ENCODE results near the gene TTYH1.

Gene TTYH1

DNA sequence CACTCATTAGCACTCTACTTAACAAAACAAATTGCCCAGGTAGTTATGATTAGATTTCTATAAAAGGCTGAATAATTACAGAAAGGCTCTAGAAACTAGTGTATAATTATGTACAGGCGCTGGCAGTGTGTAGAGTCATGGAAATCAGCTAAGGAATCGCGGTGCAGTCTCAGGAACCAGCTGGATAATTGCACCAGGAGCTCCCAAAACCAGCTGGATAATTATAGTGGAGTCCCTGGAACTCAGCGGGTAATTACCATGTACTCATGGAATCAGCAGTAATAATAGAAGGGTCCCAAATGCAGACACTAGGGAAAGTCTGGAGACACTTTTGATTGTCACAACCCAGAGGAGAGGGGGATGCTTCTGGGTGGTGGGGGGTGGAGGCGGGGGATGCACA lies 23.2 kb upstream of the TTYH1 start:
- no peak for DNase-seq (ENCODE audit: low read depth in 2 of 2)

DNA sequence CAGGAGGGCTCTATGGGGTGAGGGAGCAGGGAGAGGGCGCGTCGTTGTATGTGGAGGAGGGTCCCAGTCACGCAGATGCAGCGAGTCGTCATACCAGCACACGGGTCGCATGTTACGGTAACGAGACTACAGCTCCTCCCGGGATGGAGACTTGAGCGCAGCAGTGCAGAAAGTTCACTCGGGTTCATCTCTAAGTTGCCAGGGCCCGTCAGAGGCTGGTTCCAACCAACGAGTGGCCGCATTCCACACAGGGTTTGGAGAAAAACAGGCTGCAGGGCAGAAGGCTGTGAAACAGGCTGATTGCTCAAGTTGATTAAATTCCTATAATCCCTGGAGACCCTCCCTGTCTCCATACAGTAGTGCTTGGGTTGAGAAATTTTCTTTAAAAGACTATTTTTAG lies 21.9 kb upstream of the TTYH1 start:
- DNase-seq (ENCODE audit: low read depth in 2 of 2), result no peak

DNA sequence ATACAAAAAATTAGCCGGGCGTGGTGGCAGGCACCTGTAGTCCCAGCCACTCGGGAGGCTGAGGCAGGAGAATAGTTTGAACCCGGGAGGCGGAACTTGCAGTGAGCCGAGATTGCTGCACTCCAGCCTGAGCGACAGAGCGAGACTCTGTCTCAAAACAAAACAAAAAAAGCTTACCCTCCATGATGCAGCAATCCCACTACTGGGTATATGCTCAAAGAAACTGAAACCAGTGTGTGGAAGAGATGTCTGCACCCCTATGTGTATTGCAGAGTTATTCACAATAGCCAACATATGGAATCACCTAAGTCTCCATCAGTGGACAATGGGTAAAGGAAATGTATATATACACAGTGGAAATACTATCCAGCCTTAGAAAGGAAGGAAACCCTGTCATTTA lies 19.6 kb upstream of the TTYH1 start:
- DNase-seq (ENCODE audit: low read depth in 2 of 2), result no peak

DNA sequence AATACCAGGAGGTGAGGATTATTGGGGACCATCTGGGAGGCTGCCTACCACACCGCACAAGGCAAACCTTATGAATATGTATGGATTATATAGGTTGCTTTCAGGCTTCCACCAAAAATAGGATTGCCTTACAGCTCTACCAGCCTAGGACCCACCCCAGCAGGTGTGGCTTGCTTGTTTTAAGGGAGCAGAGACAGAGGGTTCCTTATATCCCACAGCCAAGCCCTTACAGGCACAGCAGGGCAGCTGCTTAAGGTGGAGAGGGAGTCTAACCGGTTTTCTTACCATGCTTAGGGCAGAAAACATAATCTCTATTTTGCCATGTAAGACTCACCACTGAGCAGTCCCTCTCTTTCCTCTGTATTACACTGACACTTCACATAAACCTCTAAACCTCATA lies 16.1 kb upstream of the TTYH1 start:
- no peak for DNase-seq (ENCODE audit: low read depth in 2 of 2)

DNA sequence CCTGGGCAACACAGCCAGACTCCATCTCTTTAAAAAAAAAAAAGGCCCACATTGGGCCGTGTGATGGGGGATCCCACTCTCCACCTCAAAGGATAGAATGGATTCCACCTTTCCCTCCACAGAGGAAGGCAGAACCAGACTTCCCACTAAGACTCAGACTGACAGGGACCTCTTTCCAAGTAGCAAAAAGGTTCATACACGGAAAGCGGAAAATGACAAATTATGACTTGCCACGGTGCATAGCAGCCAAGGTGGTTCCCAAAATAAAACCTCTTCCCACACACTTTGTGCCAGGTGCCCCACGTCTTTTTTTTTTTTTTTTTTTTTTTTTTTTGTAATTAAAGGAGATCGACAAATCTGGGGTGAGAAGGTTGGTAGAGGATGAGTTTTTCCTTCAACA lies 14.4 kb upstream of the TTYH1 start:
- no peak for DNase-seq (ENCODE audit: low read depth in 2 of 2)

DNA sequence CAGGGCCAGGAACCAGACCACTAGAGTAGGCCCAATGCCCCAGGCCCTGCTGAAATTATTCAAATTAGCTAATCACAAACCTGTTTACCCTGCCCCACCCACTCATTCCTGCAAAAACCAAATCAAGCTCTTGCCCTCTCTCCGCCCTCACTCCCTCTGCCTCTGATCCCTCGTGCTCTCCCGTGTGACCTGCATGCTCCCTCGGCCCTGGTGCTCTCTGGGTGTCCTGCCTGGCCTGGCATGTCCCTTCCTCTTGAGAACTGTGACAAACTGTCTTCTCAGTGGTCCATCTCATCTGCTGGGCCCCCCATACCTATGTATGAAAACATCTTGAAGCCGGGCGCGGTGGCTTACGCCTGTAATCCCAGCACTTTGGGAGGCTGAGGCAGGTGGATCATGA lies 12.2 kb upstream of the TTYH1 start:
- no peak for DNase-seq (ENCODE audit: low read depth in 2 of 2)

DNA sequence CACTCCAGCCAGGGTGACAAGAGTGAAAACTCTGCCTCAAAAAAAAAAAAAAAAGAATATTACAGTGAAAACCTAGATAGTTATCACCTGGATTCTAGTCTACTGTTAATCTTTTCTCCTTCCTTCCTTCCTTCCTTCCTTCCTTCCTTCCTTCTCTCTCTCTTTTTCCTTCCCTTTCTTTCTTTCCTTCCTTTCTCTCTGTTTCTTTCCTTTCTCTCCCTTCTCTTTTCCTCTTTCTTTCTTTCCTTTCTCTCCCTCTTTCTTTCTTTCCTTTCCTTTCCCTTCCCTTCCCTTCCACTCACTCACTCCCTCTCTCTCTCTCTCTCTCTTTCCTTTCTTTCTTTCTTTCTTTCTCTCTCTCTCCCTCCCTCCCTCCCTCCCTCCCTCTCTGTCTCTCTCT lies 9.6 kb upstream of the TTYH1 start:
- no peak for DNase-seq (ENCODE audit: low read depth in 2 of 2)

DNA sequence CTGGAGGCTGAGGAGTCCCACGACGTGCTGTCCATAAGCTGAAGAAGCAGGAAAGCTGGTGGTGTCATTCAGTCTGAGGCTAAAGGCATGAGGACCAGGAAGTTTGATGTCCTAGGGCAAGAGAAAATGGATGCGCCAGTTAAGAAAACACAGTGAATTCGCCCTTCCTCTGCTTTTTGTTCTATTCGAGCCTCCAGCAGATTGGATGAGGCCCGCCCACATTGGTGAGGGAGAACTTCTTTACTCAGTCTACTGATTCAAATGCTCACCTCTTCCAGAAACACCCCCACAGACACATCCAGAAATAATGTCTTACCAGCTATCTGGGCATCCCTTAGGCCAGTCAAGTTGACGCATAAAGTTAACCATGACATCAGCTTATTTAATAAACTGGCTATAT lies 7.5 kb upstream of the TTYH1 start:
- DNase-seq (ENCODE audit: low read depth in 2 of 2), result no peak

DNA sequence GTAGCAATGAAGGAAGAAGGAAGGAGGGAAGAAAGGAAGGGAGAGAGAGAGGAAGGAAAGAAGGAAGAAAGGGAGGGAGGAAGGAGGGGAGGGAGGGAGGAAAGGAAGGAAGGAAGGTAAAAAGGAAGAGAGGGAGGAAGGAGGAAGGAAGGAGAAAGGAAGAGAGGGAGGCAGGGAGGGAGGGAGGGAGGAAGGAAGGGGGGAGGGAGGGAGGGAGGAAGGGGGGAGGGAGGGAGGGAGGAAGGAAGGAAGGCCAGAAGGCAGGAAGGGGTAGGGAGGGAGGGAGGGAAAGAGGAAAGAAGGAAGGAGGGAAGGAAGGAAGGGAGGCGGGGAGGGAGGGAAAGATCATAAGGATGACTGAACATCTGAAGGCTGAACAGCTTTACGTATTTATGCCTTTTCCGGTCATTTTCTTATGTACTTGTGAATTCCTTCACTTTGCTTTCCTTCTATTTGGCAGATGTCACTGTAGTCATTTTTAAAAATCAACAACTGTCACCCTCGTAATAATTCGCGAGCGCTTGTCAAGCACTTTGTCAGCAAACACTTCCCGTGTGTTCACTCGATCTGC lies 6.7 kb upstream of the TTYH1 start:
- DNase-seq (ENCODE audit: low read depth in 2 of 2), result no peak

DNA sequence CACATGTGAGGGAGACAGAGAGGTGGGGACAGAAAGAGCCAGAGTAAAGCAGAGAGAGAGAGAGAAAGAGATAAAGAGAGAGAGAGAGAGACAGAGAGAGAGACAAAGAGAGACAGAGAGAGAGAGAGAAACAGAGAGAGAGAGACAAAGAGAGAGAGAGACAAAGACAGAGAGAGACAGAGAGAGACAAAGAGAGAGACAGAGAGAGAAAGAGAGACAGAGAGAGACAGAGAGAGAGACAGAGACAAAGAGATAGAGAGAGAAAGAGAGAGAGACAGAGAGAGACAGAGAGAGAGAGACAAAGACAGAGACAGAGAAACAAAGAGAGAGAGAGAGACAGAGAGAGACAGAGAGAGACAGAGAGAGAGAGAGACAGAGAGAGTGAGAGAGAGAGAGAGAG lies 4.2 kb upstream of the TTYH1 start:
- DNase-seq (ENCODE audit: low read depth in 2 of 2), result no peak

DNA sequence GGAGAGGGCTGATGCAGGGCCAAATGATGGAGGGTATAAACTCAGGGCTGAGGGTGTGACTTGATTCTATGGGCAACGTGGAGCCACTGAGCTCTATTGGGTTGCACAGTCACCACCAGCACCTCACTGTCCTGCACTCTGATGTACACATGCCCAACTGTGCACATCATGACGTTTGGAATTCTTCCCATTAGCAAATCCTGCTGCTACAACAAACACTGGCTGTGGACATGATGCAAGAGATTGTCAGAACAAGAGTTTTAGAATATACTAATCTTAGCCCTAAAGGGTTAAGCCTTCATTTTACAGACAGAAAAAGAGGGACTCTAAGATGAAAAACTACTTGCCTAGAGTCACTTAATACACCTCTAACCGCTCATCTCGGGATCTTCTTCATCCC lies 2.4 kb upstream of the TTYH1 start:
- no peak for DNase-seq (ENCODE audit: low read depth in 2 of 2)

DNA sequence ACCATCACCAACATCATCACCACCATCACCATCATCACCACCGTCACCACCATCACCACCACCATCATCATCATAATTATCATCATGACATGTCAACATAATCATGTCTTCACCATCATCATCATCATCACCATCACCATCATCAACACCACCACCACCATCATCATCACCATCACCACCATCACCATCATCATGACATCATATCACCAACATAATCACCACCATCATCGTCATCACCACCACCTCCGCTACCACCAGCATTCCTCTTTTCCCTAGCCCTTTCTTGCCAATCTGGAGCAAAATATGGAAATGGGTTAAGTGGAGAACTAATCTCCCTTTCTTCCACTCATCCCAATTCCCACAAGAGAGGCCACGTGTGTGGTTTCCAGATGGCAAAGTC lies 1.1 kb upstream of the TTYH1 start:
- DNase-seq (ENCODE audit: low read depth in 2 of 2), result no peak

DNA sequence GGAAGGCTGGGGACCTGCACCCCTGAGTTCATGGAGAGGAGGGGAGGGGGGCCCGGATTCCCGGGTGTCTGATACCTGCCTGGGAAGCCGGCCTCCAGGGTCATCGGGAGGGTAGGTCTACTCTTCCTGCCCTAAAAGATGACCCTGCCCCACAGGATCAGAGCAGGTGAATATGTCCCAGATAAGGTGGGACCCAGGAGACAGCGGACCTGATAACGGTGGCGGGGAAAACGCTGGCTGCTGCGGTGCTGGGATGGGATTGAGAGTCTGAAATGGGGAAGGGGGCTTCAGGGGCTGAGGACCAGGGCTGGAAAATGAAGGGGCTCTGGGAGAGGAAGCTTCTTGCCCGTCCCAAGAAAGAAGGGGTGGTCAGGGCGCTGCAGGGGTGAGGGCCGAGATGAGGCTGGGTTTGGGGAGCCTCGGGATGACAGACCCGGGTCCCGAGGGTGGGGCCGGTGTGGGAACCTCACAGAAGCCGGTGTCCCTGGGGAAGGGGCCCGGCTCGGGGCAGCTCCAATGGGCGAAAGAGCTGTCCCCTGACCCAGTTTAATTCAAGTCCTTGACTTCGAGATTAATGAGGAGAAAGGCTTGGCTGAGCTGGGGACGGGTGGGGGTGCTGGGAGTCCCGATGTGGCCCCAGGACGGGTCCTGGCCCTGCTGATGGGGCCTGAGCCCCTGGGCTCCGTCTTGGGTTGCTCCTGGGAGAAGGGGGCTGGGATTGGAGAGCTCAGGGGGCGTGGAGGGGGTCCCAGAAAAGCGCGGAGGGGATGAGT lies 823 bp downstream of the TTYH1 start:
- DNase-seq (ENCODE audit: low read depth in 2 of 2), result no peak

DNA sequence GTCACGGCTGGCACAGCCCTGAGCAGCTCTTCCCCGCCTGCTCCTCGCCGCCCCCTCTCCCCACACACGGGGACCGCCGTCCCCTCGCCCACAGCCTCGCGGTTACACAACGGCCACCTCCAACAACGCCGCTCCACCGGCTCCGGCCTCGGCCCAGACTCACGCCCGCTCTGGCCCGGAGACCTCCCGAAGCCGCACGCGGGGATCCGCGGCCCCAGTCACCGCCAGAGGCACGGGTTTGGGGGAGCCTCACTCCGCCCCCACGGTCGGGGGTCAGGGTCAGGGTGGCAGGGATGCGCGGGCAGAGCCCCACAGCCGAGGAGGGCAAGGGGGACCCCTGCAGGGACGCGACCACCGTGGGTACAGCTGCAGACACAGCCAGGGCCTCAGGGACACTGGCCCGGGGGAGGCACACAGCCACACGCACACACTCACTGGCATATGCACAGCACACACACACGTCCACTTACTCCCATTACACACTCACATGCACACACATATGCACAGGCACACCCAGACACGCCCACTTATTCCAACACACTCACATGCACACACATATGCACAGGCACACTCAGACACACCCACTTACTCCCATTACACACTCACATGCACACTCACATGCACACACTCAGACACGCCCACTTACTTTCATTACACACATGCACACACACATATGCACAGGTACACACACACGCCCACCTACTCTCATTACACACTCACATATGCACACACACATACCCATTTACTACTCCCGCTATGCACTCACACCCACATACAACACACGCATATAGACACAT lies 1.6 kb downstream of the TTYH1 start:
- no peak for DNase-seq (ENCODE audit: low read depth in 2 of 2)

DNA sequence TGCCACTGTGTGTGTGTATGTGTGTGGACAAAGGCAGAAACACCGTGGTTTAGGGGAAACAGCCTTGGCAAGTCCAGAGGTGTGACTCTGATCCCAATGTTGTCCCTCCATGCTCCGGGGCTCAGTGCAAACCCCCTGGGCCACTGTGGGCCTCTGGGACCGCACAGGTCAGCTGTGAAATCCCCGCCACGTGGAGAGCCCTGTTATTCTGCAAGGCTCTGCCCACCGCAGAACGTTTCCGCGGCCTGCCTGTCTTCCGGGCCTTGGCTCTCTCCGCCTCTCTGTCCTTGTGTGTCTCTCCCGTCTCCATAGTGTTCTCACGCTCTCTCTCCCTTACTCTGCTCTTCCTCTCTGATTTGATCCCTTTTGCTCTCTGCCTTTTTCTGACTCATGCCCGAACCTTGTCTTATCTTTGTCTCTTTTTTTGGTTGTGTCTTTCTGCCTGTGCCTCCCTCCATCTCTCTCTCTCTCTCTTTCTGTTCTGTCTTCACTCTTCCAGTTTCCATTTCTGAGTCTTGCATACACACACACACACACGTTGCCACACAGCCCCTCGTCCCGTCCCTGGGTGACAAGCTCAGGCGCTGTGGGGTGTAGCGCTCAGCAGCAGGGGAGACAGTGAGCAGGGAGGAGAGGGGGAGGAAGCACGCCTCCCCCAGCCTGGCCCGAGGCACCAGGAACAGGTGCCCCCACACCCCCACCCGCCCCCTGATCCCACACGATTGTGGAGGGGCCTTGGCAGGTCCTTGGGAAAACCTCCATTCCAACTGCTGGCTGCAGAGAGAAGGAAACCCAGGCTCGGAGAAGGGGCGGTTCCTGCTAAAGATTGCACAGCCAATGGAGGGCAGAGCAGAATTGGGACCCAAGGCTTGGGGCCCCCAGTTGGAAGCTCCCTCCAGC lies 3.0 kb downstream of the TTYH1 start:
- no peak for DNase-seq (ENCODE audit: low read depth in 2 of 2)

DNA sequence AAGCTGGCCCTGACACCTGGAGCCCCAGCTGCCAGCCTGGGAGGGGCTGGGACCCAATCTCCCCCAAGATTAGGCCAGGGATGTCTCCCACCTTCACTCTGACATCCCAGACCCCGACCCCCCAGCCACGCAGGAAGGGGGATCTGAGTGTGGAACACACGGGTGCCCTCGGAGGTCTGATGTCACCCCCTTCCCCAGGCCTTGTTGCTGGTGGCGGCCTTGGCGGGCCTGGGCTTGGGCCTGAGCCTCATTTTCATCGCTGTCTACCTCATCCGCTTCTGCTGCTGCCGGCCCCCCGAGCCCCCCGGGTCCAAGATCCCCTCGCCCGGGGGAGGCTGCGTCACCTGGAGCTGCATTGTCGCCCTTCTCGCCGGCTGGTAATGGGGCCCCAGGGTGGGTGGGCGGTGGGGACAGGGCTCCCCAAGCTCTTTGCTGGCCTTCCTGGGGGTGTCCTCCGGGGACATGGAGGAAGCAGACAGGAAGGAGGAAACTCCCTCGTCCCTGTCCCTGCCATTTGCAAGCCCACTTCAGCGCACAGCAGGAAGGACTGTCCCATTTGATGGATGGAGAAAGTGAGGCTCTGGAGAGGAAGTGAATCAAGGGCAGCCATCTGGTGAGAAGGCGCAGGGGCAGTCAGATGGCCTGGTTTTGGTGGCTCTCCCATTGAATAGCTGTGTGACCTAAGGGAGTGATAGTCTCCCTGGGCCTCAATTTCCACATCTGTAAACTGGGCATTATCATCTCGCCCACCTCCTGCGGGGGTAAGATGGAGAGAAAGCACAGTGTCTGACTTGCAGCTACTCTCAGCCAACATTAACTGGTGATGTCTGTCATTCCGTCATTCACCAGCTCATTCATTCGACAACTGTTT lies 3.9 kb downstream of the TTYH1 start:
- no peak for DNase-seq (ENCODE audit: low read depth in 2 of 2)

DNA sequence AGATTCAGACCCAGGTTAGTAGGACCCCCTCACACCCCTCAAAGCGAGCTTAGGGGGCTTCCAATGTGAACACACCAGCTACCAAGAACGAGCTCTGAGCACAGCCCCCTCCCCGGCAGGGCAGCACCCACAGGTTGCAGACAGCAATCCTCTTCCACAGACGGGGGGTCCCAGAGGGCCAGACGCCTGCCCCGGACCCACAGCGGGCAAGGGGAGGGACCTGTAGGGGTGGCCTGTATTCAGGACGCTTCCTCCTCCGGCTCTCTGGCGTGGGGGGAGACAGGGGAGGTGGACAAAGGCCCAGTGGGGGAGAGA lies 4.8 kb downstream of the TTYH1 start:
- no peak for DNase-seq (ENCODE audit: low read depth in 2 of 2)

DNA sequence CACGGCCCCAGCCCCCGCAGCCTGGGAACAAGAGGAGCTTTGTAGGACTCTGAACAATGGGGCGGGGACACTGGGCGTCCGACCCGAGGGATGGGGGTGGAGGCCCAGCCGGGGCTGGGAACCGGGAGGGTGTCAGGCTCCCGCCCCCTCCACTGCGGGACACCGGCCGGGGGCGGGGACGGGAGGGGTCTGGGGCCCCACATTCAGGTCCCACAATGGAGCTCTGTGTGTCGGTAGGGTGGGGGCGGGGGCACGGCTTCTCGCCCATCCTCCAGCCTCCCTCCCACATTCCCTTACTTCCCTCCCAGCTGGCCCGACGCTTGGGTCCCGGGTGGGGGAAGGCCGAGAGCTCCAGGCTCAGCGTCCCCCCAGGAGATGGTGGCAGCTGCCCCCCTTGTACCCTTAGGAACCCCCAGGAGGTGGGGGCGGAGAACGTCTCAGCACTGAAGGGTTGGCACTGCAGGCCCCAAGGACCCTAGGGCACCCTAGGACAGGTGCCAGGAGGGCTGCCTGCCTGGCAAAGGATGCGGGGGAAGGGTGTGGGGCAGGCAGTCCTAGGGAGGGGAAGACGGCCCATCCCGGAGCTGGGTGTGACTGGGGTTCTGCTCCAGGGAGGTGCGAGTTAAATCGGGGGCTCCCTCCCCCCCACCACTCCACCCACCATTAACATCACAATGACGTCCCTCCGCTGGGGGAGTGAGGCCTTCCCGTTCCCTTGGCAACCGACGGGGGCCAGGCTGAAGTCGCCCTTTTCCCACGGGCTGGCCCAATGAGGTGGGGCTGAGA lies 5.3 kb downstream of the TTYH1 start:
- DNase-seq (ENCODE audit: low read depth in 2 of 2), result no peak

DNA sequence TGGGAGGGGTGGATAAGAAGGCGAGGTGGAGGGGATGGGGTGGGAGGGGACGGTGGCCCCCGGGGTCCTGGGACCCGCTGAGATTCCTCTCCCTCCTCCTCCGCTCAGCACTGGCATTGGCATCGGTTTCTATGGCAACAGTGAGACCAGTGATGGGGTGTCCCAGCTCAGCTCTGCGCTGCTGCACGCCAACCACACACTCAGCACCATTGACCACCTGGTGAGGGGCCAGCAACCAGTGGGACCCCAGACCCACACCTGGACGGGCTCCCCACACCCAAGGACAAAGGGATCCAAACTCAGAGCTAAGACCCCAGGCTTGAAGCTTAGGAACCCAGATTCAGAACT lies 5.9 kb downstream of the TTYH1 start:
- no peak for DNase-seq (ENCODE audit: low read depth in 2 of 2)

DNA sequence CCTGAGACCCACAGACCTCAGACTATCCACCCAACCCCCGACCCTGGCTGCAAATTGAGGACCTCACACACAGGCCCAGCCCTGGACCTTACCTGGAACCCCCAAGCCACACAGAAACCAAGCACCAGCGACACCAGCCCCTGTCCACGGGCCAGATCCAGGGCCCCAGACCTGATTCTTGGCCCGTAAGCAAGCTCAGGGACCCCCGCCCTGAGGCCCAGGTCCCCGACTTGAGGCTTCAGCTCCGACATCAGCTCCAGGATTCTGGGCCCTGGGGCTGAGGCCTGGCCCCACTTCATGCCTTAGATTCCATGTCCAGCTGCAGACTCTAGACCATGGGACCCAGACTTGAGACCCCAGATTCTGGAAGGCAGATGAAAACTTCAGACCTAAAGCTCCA lies 6.3 kb downstream of the TTYH1 start:
- DNase-seq (ENCODE audit: low read depth in 2 of 2), result no peak

DNA sequence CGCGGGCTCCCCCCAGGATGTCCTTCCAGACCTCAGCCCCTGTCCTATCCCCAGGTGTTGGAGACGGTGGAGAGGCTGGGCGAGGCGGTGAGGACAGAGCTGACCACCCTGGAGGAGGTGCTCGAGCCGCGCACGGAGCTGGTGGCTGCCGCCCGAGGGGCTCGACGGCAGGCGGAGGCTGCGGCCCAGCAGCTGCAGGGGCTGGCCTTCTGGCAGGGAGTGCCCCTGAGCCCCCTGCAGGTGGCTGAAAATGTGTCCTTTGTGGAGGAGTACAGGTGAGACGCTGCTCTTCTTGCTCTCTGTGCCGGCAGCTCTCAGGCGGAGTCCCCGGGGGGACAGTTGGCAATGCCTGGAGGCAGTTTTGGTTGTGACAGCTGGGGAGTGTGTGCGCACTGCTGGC lies 6.9 kb downstream of the TTYH1 start:
- no peak for DNase-seq (ENCODE audit: low read depth in 2 of 2)

Data from stimulated activated CD8-positive, alpha-beta memory T cell treated with anti-CD3 and anti-CD28 coated beads, Interleukin-15, amount 100 ng/mL, for 48 hours (primary cell).